B cell (primary cell): ENCODE measurements around the gene ZBTB4.

Experiments used
- CTCF ChIP-seq: fragments of 200-600 bp; IDR thresholded peaks from one replicate; pipeline ENCODE4 v1.8.0; 2022; ENCODE audit warnings: antibody characterized with exemption, mild to moderate bottlenecking
- EZH2 ChIP-seq: IDR thresholded peaks from 2 replicates; pipeline ENCODE4 v1.6.1; 2012; ENCODE audit warnings: borderline replicate concordance, low read depth, mild to moderate bottlenecking, moderate library complexity, low read length; ENCODE audit not compliant: insufficient read depth, poor library complexity, severe bottlenecking

- no peak for TF ChIP-seq CTCF
- TF ChIP-seq EZH2, result no peak
Measured at GRCh38 chr17:7512824-7513540, 33.6 kb upstream of the ZBTB4 start.
